NCI-H1436 (cell line): Measurements from ENCODE around the gene PIP.
"Not testable (repeated sequence)": the region's sequence is repeated elsewhere in the genome, so short reads cannot be mapped to it uniquely, and the experiment has no call there.

Experiments
- DNase-seq: peaks from one replicate; lab custom pipeline; 2025; lab: John Stamatoyannopoulos, UW

The PIP gene

DNA sequence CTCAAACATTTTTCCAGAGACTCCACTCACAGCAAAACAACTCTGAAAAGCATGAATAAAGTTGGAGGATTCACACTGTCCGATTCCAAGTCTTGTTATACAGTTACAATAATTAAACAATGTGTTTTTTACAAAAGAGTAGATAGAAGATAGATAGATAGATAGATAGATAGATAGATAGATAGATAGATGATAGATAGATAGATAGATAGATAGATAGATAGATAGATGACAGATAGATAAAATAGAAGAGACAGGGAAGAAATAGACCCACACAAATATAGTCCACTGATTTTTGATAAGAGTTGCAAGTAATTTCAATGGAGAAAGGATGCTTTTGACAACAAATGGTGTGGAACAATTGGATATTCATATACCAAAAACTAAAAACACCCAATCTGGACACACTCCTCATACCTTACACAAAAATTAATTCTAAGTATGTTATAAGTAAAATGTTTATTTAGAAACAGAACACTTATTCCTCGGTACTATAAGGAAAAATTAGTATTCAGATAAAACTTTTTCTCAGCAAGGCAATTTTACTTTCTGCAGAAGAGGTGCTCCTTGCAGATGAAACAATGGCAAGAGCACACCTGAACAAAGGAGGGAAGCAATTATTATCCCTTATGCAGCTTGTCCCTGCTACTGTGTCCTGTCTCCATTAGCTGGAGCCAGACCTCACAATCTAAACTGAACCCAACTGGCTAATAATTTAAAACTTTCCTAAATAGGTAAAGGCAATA, 45.7 kb downstream of the PIP start:
- no peak for DNase-seq

DNA sequence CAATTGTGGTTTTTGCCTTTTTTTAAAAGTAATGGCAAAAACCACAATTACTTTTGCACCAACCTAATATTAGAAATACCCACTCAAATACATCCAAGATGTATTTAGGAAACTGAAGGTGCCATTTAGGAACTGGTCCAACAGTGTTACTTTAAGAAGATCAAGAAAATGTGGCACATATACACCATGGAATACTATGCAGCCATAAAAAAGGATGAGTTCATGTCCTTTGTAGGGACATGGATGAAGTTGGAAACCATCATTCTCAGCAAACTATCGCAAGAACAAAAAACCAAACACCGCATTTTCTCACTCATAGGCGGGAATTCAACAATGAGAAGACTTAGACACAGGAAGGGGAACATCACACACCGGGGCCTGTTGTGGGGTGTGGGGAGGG, 48.9 kb downstream of the PIP start:
- not testable (repeated sequence) for DNase-seq

DNA sequence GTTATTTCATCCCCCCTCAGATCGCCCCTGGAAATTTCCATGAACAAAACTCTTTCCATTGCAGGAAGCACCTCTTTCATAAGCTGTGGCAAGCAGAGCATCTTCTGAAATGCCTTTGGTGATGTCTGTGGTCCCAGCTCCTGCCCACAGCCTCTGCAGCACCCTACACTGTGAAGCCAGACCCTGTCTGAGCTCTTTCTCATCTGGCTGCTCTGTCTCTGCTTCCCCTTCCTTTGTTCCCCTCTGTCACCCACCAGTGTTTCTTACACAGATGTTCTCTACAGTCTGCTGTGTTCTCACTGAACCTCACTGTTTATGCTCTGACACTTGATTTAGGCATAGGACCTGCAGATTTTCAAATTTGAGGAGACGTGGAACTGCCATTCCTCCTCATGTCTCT, 49.5 kb downstream of the PIP start:
- no peak for DNase-seq

DNA sequence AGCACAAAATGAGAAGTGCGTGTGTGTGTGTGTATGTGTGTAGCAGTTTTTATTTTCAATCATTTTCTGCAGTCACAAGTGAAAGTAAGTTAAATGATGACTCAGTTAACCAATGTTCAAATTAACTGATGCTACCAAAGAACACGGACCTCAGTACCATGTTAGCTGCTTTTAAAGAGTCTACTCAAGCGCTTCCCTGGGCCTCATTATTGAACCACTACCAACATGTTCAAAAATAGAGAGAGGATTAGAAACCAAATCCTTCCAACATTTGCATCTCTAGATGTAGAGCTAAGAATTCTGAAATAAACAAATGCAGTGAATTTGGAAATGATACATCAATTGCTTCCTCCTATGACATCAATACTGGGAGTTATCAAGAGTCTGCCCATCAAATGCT, 51.1 kb downstream of the PIP start, which contains the start of gene TAS2R39:
TSS of gene TAS2R39 (plus strand) at position 396 of the 400 bp plus-strand sequence. CDS start at position 396, 0 bp downstream.
- no peak for DNase-seq

DNA sequence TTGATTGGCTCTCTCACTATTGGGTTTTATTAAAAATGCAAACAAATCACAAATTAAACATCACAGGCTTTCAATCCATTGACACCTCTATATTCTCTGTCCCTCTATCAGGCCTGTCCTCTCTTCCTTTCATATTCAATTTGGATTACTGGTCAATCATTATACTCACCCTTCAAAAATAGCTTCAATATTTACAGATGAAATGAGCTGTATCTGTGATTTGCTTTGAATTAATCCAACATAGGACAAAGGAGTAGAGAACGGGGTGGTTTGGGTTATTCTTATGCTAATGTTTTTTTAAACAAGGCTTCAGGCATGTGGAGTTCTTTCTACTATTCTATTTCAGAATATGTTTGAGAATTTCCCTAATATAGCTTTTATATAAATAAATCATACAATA, 53.7 kb downstream of the PIP start:
- no peak for DNase-seq

DNA sequence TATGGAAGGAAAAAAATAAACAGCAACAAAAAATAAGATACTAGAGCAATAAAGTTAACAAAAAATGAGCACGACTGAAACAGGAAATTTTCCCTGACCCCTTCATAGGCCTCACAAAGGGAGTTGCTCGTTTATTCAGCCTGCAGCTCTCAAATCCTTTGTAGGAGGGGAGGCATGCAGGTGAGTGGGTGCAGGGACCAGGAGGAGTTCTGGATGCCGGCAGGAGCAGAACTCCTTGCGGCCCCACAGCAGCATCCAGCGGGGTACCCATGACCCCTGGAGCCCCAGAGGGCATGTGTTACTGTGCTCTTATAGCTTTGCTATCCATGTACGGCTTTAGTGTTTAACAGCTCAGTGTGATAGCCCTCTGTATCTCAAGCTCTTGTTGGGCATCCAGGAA, 57.1 kb downstream of the PIP start:
- DNase-seq = no peak
